OCI-M2 (cell line): Measurements from ENCODE around the gene NPVF.

Source experiments
- DNase-seq: peaks from one replicate; lab custom pipeline; 2025; ENCODE audit not compliant: unreplicated experiment; lab: John Stamatoyannopoulos, UW

NPVF gene

DNA sequence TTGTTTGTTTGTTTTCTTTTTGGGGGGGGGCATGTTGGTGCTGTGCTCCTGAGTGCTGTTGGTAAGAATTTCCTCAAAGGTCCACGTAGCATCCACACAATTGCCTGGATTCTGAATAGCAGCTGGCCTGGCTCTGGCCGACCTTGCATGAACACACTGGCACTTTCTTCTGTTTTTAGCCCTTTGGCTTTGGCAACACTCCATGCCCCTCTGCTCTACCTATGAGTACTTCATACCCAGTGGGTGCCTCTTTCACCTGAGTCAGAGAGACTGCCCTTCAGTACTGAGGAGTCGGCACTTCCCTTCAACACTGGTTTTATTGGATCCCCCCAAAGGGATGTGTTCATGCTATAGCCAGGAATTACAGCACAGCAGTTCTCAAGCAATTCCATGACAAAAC, 7.2 kb upstream of the NPVF start:
- DNase-seq = no peak

DNA sequence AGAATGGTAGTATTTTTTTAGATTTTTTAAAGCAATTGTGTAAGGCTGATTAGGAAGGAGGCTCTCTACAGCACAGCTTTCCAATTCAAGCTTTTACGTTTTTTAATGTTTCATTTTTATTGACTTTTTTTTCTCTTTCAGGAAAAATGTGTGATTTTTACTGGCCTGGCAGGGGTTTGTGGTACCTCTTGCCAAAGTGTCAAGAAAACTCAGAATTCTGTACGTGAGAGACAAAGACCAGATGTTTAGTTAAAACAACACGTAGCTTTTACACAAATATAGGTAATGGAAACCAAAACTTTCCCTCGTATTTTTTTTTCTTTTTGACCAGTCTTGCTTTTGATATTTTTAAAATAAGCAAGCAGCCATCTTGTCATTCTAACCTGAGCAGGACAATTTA, 6.0 kb upstream of the NPVF start:
- DNase-seq = no peak

DNA sequence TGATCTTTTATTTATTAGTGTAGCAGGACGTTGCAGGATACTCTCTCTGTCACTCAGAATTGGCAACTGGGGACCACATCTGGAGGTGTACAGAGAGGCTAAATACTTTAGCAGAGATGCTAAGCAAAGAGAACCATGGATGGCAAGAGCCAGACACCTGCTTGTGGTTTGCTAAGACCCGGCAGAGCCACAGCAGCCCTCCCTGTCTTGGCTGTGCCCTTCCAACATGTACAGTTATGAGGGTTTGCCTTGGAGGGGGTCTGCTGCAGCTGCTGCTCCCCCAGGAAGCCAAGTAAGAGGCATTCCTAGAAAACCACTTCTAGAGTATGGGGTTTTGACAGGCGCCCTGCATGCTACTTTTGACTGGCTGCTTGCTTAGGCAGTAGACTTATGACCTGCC, 5.1 kb downstream of the NPVF start:
- DNase-seq = no peak

- DNase-seq = no peak
Measured at GRCh38 chr7:25222666-25223065, 5.6 kb downstream of the NPVF start.

- no peak for DNase-seq
Measured at GRCh38 chr7:25221009-25221408, 7.3 kb downstream of the NPVF start.

DNA sequence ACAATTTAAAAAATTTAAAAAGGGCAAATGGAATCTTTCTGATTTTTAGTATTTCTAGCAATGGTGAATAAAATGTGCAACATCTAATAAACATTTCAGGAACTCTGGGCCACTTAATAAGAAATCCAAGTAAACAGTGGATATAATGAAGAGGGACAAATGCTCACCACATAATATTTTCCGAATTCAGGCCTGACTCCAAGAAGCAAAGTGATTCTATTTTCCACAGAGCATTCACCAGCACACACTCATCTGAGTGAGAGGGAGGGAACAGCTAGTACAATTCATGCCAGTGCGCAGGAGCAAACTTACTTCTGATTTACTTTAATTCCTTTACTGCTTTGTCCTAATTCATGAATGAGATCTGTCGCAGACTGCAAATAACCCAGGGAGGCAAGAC, 10.1 kb downstream of the NPVF start:
- DNase-seq = no peak

DNA sequence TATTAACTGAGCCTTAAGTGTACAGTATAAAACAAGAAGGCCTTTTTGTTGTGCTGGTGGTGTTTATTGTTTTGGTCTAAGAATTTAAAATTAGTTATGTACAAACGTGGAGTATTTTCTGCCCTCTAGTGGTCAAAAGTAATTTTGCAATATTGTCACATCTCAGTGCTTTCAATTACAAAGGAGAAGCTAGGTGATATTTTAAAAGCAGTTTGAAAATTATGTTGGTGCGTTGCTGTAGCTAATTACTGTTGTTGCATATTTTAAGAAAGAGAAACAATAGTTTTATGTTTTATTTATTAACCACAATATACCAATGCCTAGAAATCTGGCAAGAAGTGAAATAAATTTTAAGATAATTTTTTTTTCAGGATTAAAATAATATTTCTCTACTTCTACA, 11.4 kb downstream of the NPVF start:
- no peak for DNase-seq

DNA sequence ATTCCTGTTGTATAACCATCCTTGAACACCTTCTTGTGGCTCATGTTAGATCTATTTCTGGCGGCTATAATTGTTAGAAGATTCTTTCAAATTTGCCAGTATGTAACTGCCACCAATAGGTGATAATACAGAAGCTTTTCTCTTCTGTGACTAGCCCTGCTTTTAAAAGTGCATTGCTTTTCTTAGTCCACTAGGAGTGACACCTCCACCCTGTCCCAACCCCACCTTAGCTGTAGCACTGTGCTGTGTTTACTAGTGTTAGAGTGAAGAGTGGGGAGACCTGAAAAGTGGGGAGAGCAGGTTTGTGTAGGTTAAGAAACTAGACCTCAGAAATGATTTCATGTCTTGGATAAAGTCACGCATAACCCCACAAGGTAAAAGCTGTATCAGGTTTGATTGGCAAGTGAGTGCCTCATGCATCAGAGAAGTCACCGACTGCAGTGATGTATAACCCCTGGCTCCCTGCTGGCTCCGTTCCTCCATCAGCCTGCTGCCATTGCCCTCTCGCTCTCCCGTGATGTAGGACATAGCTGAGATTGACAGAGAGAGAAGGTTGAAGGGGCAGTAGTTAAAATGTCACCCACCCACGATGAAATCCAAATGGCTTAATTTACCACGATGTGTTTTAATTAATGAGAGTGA, 12.5 kb downstream of the NPVF start:
- no peak for DNase-seq

DNA sequence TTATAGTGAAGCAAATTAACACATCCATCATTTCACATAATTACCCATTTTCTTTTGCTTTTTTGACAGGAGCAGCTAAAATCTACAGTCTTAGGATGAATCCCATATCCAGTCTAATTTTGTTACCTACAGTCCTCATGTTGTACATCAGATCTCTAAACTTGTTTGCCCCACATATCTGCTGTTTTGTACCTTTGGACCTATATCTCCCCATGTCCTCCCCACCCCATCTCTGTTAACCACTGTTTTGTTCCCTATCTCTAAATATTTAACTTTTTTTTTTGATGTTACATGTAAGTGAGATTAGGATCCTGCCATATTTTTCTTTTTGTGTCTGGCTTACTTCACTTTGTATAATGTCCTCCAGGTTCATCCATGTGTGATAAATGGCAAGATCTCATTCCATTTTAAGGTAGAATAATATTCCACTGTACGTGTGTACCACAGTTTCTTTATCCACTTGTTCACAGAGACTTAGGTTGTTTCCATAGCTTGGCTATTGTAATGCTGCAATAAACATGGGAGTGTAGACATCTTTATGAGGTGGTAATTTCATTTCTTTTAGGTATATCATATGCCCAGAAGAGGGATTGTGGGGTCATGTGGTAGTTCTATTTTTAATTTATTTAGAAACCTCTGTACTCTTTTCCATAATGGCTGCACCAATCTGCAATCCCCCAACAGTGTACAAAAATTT, 19.6 kb downstream of the NPVF start:
- DNase-seq = no peak

DNA sequence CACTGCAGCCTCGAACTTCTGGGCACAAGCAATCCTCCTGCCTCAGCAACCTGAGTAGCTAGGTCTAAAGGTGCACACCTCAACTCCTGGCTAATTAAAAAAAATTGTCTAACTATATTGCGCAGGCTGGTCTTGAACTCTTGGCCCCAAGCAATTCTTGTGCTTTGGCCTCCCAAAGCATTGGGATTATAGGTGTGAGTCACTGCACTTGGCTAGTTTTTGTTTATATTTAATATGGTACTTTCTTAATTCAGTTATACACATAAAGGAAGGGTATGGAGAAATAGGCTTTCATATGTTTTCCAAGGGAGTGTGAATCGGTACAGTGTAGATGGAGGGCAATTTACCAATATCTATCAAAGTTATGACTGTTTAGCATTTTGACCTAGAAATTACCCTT, 20.4 kb downstream of the NPVF start:
- DNase-seq = no peak

- no peak for DNase-seq
Measured at GRCh38 chr7:25206765-25207164, 21.5 kb downstream of the NPVF start.

DNA sequence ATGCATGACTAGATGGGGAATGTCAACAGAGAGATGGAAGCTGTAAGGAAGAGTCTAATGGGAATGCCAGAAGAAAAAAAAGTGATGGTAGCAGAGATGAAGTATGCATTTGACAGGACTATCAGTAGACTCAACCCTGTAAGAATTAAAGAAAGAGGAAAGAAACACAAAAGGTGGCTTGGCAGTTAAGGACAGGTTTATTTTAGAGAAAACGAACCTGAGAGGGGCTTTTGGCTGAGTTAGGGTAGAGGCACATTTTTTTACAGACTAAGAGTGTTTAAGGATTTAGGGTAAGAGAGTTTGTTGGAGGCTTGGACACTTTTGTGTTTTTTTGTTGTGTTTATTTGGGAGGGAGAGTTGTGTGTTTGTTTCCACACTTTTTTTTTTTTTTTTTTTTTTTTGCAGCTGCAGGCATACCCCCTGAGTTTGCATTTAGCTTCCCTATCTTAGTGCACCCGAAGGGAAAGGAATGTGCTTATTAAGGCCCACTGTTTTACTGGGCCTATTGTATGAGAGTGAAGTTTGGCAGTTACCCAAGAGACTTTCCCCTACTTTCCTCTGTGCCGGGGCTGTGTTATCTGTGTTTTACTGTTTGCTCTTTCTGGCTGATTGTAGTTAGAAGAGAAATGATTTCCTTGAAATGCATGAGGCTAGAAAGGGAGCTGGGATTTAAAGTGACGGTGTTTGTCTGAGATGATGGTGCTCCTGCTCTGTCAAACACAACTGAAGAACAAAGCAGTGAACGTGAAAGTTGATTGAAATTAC, 32.0 kb downstream of the NPVF start:
- no peak for DNase-seq

GRCh38 chr7:25194036-25194435, 34.2 kb downstream of the NPVF start:
- DNase-seq = no peak

GRCh38 chr7:25192043-25192442, 36.2 kb downstream of the NPVF start:
- no peak for DNase-seq

- no peak for DNase-seq
Measured at GRCh38 chr7:25189197-25189596, 39.1 kb downstream of the NPVF start.

DNA sequence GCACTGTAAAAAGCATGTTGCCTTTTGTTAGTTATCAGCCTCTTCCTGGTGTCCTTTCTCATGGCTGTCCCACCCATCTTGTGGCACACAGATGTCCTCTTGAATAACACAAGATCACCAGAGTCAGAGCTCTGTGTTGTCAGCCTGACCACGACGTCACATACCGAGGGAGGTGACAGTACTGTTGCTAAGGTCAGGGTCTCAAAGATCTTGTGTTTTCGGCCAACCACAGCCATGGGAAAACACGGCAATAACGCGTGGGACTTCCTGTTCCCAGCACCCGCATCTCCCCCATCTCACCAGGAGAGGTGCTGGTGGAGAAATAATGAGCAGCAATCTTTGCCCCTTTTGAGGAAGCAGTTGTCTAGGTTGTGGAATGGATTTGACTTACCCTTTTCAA, 40.4 kb downstream of the NPVF start:
- DNase-seq = no peak

GRCh38 chr7:25186436-25186835, 41.9 kb downstream of the NPVF start:
- no peak for DNase-seq

DNA sequence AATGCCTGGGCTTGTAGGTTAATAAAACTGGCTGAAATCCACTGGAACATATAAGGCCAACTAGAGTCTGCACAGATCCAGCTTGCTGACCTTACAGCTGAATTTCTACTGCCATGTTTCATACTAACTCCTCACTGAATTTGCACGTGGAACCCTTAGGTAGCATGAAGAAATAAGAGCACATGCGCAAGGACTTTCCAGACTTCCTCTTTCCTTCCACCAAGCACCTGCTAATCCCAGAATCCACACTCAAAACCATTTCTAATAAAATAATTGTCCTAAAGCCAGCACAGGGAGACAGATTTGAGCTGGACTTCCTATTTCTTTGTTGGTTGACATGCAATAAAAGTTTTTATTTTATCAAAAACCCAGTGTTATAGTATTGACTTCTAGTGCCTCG, 46.8 kb downstream of the NPVF start:
- no peak for DNase-seq

GRCh38 chr7:25180946-25181345, 47.3 kb downstream of the NPVF start:
- no peak for DNase-seq

GRCh38 chr7:25180592-25180923, 47.7 kb downstream of the NPVF start:
- DNase-seq = no peak

GRCh38 chr7:25179771-25180591, 48.3 kb downstream of the NPVF start:
- peak; percentile 47 for DNase-seq

DNA sequence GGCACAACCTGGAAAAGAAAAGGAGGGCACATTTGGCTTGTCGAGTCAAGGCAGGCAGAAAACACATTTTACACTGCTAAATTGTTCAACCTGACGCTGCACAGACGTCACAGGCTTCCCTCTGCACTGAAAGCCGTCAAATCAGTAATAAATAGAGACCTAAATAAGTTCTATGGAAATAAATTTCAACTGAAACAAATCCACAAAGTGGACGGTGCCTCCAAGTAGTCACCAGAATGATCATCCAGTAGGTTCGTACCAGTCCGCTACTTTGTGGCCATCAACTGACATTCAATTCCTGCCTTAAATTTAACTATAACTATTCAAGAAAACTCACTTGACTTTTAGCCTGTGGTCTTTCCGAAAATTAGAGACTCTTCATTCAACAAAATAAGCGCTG, 49.0 kb downstream of the NPVF start:
- DNase-seq = no peak
